SIG-M5 treated with dmso at 0.1 percent for 504 hours (cell line): ENCODE results near the gene TLE1.
A peak's percentile ranks its signal among the peaks of the same experiment; 100 is the strongest.
"Not testable (repeated sequence)": the region's sequence is repeated elsewhere in the genome, so short reads cannot be mapped to it uniquely, and the experiment has no call there.

Experiments
- DNase-seq: peaks from one replicate; lab custom pipeline; 2025; ENCODE audit not compliant: unreplicated experiment; lab: John Stamatoyannopoulos, UW

TLE1 gene

DNA sequence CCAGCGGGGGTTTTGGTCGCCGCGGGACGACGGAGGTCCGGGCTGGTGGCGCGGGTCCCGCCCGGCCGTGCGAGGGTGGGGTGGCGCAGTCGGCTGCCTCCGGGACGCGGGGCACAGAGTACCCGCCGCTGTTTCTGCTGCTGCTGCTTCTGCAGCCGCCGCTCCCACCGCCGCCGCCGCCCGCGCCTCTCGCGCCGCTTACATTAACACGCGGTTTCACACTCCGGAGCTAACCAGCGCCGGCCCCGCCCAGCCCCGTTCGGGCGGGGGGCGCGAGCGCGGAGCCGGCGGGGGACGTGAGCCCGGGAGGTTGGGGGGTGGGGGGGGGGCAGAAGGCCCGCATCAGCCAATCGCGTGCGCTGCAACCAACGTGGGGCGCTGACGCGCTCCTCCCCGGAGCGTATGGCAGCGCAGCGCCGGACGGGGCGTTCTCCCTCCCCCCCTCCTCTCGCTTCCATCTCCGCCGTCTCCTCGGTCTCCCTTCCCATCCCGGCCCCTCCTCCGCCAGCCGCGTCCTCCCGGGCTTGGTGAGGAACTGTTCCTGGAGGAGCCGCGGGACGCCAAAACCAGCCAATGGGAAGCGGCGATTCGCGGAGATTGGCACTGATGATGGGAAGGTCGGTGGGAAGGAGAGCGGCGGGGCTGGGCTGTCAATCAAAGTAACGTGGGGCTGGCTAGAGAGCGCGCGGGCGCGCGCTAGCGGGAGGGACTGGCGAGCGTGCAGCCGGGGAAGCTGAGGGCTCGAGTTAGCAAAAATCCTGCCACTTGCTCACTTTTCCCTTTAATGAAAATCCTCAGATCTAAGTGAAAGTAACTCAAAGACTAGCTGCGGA is at the start of gene TLE1:
Gene TLE1 (minus strand): TSS at position 205 of the 833 bp plus-strand sequence. CDS start 1,307 bp downstream, outside the sequence.
- peak; percentile 96 for DNase-seq

DNA sequence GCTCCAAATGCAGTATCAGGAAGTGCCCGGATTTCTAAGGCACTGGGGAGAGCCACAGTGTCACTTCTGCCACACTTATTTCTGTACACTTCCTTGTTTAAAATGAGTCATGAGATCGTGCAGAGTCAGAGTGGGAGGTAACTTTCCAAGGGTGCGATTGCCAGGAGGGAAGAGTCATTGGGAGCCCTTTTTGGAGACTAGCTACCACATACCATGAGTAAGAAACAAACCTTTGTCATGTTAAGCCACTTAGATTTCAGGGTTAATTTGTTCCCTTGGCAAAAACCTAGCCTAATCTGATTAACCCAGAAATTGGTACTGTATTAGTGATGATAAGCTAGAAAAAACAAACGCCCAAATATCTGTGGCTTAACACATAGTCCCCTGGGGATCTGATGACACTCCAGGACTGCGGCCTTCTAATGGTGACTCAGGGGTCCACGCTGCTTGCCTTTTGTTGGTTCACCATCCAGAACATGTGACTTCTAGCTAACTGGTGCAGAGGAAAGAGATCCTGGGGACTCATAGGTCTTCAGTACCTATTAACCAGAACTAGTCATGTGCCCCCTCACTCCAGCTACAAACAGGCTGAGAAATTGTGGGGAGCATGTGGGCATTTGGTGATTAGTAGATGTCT is 48.6 kb upstream of the TLE1 start:
- DNase-seq, result peak; percentile 74

DNA sequence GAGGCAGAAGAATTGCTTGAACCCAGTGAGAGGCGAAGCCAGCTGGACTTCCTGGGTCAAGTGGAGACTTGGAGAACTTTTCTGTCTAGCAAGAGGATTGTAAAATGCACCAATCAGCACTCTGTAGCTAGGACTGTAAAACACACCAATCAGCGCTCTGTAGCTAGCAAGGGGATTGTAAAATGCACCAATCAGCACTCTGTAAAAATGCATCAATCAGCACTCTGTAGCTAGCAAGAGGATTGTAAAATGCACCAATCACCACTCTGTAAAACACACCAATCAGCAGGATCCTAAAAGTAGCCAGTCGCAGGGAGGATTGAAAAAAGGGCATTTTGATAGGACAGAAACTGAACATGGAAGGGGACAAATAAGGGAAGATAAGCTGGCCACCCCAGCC is 41.2 kb upstream of the TLE1 start:
- DNase-seq, result not testable (repeated sequence)

DNA sequence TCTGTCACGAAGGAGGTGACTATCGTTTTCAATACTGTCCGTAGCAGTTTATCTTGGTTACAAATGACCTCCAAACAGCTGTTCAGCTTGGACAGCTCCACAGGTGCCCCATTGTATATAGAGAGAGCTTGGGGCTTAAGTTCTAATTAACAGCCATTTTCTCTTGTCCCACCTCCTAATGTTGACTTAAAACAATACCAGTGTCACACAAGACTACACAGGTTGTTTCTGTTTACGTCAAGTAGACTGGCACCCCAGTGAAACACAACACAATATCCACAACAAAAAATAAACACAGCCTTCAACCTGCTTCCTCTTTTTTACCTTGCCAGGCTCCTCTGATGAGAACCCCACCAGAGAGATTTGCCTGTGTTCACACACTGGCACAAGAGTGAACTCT is 39.8 kb upstream of the TLE1 start:
- no peak for DNase-seq

DNA sequence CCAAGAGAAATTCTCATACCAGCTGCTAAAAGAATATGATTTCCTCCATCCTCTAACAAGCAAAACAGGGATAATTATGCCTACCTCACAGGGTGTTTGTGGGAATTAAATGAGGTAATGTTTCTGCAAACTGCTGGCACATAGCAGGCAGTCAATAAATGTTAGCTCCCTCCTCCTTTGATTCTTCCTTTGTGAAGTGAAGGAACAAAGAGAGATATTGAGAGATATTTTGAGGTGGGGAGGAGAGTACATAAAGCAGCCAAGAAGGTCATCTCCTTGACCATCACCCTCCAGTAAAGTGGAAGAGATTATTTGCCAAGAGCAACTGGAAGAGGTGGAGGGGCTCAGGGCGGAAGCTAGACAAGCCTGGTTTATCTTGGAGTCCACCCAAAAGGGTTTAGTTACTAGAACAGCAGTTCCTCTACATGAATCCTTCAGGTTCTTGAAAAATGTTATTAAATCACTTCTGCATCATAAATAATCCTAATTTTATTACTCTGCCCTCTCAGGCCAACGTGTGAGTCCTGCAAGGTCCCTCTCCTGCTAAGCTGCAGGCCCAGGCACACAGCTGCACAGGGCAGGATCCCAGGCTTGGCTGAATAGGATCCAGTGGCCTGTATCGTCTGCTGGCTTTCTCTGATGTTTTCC is 35.0 kb upstream of the TLE1 start:
- no peak for DNase-seq

DNA sequence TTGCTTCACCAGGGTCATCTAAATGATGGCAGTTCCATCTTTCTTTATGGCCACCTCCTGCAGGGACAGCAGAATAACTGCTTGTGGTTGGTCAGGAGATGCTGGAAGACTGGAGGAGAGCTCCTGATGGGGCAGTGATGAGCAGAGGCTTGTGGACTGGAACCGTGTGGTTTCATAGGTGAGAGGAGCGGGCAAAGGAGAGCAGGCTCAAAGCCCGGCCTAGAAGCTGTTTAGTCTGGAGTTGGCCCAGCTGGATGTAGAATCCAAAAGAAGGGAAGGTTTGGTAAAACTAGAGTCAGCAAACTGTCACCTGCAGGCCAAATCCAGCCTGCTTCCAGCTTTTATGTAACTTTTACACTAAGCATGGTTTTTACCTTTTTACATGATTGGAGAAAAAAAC is 32.9 kb upstream of the TLE1 start:
- no peak for DNase-seq

DNA sequence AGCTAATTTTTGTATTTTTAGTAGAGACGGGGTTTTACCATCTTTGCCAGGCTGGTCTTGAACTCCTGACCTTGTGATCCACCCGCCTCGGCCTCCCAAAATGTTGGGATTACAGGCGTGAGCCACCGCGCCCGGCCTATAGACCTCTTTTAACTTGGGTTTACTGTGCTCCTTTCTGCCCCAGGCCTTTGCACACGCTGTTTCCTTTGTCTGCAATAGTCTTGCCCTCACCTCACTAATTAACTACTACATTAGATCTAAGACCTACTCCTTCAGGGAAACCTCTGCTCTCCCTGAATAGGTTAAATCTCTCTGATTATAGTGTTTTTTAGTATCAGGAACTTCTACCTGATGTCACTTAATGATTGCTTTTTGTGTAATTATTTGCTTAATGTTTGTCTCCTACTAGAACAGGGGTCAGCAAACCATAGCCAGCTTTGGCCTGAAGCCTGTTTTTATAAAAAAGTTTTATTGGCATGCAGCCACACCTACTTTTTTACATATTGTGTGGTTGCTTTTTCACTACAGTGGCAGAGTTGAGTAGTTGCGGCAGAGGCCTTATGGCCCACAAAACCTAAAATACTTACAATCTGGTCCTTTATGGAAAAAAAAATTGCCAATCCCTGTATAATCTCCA is 31.2 kb upstream of the TLE1 start:
- DNase-seq, result no peak

DNA sequence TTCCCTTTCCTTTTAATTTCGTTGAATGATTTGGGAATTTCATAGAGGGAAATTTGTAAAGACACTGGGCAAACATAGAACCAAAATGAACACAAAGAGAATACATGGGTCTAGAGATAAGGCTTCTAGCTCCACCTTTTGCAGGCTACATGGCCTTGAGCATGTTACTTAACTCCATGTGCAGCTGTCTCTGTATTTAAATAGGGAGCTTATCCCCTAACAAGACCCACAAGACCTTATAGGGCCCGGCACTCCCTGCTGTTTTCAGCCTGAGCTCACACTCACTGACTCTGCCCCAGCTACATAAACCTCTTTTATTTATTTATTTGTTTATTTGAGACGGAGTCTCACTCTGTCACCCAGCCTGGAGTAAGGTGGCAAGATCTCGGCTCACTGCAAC is 30.6 kb upstream of the TLE1 start:
- no peak for DNase-seq

DNA sequence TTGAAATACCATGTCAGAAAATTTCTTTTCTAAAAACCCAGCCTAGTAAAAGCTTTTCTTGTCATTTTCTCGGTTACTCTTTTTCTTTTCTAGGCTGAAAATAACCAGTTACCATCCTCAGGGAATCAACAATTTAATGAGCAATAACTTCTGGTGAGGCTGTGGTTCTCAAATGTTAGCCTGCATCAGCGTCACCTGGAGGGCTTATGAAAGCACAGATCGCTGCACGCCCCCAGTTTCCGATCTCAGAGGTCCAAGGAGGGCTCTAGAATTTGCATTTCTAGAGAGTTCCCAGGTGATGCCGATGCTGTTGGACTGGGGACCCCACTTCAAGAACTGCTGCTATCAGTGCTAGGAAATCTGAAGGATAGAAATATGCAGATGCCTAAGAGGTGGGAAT is 28.9 kb upstream of the TLE1 start:
- DNase-seq, result no peak

DNA sequence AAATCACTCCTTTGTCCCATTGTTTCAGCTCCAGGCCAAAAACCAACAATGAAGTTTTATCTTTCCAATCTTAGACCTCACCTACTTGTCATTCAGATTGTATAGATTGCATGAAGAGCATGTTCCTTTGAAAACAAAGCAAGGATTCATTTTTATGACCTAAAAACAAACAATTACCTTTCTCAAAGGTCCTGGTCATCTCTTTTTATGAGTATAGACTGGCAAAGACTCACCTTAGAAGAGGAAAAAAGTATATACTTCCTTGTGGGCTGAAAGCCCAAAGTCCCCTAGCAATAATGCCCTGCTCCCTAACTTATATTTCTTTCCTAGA is 28.4 kb upstream of the TLE1 start:
- DNase-seq, result peak; percentile 21

DNA sequence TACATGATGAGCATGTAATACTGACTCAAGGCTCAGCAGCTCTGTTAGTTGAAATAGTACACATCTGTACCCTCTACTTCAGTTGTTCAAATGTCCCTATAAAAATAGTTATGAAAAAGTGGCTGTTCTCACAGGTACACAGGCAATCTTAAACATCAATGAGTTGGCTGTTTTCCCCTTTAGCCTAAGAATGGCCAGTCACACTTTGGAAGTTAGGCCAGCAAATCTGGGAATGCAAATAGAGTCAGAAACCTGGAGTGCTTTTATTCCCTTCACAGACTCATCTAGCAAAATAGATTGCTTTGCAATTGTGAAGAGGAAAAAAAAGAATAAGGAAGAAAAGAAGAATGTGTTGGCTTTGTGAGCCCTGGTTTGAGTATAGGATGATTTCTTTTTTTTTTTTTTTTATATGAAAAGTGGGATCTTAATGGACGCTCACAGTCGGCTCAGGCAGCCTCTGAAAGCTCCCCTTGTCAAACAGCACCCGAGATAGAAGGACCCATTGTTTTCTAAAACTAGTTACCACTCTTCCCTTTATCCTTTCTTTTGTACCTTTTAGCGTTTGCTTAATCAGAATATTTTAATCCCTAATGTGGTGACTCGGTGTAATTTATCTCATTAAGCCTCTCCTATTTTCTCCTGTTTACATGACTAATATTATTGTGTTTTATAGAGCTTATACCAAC is 27.9 kb upstream of the TLE1 start:
- DNase-seq, result no peak

DNA sequence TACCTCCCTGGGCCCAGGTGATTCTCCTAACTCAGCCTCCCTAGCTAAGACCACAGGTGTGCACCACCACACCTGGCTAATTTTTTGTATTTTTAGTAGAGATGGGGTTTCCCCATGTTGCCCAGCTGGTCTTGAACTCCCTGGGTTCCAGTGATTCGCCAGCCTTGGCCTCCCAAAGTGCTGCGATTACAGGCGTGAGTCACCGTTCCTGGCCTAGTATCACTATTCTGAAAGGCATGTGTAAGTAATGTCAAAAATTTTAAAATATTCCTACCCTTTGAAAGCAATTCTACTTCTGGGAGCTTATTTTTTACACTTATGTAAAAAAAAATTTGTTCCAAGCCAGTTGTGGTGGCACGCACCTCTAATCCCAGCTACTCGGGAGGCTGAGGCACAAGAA is 27.1 kb upstream of the TLE1 start:
- DNase-seq, result no peak

DNA sequence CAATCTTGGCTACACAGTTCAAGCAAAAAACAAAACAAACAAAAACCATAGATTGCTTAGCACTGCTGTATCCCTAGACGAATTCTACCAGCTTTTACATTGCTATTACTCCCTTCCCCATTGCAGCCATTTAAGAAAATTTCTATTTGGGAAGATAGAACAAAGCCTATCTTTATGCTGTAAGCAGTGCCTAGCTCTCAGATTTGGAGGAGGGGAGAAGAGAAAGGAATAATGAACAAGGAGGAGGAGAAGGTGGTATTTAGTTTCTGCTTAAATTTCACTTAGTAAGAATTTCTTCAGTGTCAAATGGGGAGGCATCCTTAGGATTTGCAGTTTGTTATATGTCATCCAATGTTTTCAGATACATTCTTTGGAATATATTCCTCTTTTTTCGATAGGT is 16.2 kb upstream of the TLE1 start:
- no peak for DNase-seq

DNA sequence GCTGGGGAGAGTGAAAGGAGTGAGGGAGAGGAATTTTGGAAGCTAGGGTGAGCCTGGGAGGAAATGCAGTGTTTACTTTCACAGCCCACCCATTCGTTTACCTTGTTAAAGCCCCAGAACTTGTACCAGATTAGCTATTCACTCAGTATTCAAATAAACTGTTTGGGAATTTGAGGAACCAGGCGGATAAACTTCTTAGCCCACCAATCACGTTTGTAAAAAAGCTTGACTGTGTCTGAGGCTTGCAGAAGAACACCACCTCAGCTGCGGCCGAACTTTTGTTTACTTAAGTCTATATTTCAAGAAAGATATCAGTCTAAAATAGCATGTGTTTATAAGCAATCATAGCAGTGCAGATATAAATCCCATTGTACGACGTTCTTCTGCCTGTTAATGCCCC is 5.2 kb upstream of the TLE1 start:
- no peak for DNase-seq

DNA sequence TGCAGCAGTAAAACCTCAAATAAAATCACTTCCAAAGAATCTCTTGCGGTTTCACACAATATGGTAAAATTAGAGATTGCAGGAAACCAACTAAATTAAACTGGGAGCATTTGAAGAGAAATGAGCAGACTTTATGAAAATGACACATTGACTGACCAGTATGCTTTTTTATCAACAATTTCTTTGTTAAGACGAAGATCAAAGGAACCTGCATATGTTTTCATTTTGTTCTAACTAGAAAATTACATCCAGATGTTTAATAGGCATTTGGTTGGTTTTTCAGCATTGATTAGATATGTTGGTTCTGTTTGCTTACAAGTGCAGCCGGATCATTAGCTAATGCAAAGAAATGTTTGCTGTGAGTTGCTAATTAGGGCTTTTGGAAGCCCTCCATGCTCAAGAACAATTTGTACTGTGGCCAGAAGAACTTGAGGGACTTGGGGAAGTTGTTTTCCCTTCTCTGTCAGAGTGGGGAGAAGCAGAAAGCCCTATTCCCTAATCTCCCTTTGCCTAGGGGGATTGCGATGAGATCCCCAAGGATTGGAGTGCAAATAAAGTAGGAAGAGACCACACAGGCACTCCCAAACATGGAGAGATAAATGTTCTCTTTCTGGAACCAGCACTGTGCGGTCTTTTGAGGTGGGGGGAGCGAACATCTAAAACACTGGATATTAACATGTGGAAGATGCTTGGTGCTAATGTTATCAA is 4.5 kb upstream of the TLE1 start:
- DNase-seq, result no peak

DNA sequence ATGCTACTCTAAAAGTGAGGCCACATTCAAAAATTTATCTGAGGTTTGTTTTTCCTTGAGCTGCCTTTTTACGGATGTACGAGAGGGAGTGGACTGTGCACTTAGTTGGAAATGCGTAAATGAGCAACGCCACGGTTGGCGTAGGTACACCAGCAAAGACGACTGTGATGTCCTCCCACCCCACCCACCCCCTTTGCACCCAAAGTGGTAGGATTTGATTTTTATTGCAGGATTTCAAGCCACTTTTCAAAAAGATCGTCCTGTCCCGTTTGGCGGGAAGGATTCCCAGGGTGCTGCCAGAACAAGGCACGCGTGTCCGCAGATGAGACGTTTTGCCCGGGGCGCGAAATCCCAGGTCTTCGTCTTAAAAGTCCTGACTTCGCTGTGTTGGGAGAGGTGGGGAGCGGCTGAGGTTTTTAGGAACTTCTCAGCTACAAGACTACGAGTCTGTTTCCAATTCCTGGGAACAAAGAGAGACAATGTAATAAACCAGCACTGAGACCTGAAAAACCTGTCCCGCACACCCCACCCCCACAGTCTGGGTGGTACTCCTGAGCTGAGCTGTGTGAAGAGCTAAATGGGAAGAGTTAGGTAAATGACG is 1.0 kb upstream of the TLE1 start:
- DNase-seq, result peak; percentile 35

DNA sequence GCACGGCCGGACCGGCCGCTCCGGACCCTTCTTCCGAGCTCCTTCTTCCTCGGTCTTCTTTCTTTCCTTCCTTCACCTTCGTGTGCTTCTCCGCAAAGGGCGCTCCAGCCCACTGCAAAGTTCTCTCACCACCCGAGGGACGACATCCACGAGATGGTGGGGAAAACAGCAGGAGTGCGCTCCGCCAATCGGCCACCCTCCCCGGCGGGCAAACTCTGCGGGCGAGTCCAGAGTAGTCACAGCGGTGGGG is 329 bp downstream of the TLE1 start:
- DNase-seq, result peak; percentile 52

DNA sequence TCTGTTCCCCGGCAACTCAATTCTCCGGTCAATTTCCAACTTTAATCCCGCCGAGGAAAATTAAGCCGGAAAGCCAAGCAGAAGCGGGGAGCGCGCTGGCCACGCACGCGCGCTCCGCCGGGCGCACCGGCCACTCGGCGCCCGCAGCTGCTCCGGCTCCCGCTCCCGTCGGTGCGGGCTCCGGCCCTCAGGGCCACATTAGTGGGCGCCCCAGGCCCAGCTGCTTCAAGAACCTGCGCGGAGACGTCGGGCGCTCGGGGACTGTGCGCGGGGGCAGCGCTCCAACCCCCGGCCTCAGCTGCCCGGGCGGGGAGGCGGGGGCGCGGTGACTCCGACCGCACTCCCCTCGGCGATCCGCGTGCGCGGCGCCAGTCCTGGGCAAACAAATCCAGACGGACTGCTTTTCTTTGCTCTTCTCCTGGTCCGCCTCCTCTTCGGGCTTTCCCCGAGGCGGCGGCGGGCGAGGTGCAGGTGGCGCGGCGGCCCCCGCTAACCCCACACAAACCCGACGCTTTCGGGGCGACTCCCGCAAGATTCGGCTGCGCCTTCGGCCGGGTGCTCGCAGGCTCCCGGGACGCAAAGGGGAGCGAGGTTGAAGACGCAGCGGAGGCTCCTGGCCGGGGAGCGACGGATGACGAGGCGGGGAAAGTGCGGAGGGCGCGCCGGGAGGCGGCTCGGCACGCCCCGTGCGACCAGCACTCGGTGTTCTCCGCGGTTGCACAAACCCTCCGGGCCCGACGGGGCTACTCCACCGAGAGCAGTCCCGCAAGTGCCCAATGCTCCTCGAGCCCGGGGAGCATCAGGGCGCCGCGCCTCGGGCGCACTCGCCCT is 870 bp downstream of the TLE1 start:
- not testable (repeated sequence) for DNase-seq

DNA sequence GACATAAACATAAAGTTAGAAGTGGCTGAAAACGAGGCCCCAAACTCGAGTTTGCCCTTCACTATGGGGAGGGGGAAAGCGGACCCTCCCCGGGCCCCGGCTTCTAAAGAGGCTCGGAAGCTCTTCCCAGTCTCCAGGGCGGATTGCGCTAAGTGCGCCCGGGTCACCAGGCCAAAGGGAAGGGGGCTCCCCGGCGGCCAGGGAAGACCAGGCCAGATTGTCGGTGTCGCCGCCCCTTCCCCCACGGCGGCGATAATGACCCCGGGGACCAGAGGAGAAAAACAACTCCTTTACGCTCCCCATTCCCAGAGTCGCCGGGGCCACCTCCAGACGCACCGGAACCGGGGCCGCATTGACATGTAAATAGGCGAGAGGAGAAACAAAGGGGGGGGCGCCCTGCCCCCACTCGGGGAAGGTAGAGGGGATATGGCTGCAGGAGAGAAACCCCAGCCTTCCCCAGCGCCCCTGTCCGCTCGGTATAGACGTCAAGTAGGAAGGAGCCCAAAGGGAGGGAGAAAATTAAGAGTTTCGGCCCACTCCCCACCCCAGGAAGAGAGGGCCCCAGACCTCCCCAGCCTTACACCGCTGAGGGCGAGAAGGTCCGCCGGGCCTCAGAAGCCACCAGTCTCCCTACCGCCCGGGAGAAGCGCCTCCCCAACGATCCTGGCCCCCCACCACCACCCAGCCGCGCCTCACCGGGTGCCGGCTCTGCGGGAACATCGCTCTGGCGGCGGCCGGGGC is 1.7 kb downstream of the TLE1 start:
- DNase-seq, result no peak
